Stomach (tissue), 4 donors: ENCODE results near the gene TENM3.

Source experiments
- EP300 ChIP-seq: sonication (generic); formaldehyde crosslinking; IDR thresholded peaks from one replicate; pipeline ENCODE4 v1.6.1; 2017; ENCODE audit warnings: antibody characterized with exemption
- POLR2A ChIP-seq, 4 donors: fragments of 450-650 bp; IDR thresholded peaks; one replicate each; pipeline ENCODE4 v1.6.1; 2016; ENCODE audit warnings: antibody characterized with exemption in 4 of 4, control low read depth in 2 of 4, mild to moderate bottlenecking in 1 of 4, moderate library complexity in 1 of 4
- TF ChIP-seq, protein P1 (sequence below), 7 experiments: fragments of 450-650 bp in 4 of 7; fragments of 200-600 bp in 3 of 7; sonication (generic) in 3 of 7; IDR thresholded peaks; one replicate each; pipeline ENCODE4 v1.5.1; 2016 to 2019; ENCODE audit warnings: antibody characterized with exemption in 7 of 7, control low read depth in 2 of 7, mild to moderate bottlenecking in 1 of 7

DNA sequence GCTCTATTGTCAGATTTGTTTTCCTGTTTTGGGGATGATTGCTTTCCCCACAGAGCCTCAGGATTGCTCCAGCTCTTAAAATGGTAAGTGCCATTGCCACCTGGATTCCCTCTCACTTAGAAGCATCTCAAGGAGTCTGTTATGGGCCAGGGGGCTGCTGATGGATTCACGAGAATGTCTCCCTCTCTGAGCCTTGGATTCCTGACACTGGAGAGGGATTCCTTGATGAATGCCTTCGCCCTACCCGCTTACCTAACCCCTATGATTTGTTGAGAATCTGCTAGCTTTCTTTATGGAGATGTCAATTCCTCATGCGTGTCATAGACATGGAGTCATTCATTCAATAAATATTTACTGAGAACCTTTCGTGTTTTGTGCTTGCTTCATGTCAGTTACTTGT is 36.9 kb upstream of the TENM3 start:
- TF ChIP-seq POLR2A (IDR thresholded peaks at IDR 0.05), result no peak
- TF ChIP-seq, protein P1, sequence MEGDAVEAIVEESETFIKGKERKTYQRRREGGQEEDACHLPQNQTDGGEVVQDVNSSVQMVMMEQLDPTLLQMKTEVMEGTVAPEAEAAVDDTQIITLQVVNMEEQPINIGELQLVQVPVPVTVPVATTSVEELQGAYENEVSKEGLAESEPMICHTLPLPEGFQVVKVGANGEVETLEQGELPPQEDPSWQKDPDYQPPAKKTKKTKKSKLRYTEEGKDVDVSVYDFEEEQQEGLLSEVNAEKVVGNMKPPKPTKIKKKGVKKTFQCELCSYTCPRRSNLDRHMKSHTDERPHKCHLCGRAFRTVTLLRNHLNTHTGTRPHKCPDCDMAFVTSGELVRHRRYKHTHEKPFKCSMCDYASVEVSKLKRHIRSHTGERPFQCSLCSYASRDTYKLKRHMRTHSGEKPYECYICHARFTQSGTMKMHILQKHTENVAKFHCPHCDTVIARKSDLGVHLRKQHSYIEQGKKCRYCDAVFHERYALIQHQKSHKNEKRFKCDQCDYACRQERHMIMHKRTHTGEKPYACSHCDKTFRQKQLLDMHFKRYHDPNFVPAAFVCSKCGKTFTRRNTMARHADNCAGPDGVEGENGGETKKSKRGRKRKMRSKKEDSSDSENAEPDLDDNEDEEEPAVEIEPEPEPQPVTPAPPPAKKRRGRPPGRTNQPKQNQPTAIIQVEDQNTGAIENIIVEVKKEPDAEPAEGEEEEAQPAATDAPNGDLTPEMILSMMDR (IDR thresholded peaks at IDR 0.05), result no peak
- no peak for TF ChIP-seq EP300
